Astrocyte of the cerebellum (primary cell): ENCODE measurements around the gene ANGEL1.

Experiments
- DNase-seq: peaks from one replicate; pipeline ENCODE4 v3.0.0-alpha.2; 2011; ENCODE audit warnings: low read depth
- H3K4me3 ChIP-seq: 2 replicates; pipeline ENCODE4 v1.5.1; 2011; ENCODE audit warnings: mild to moderate bottlenecking, low read depth, low read length, moderate library complexity
- in situ Hi-C: cut with HindIII; loops from 2 replicates; pipeline ENCODE4 v1.10.0; 2017; ENCODE audit warnings: low sequenced_read_pairs
- TF ChIP-seq, protein P1 (sequence below): IDR thresholded peaks from 2 replicates; pipeline ENCODE4 v1.5.1; 2012; ENCODE audit warnings: low read length, low read depth, moderate library complexity, mild to moderate bottlenecking; ENCODE audit errors: missing control alignments

The ANGEL1 gene

DNA sequence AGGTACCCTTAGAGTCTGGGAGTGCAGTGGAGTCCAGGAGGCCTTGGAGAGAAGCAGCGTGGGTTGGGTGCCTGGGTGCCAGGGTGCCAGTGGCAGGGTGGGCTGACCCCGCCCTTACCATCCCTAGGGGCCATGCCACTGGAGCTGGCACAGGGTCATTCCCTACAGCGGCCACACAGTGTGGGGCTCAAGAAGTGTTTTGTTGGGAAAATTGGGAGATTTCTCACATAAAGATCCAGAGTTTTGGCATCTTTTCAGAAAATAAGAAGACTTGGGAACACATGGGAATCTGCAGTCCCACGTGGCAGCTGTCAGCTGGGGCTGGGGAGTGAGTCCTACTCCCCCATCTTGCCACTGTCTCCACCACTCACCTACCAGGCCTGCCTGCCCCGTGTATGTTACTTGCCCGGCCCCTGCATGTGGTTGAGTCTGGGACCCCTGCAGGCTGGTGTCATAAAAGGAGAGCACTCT, 47.2 kb downstream of the ANGEL1 start:
- in situ Hi-C loops, result no loop called here
- TF ChIP-seq, protein P1, sequence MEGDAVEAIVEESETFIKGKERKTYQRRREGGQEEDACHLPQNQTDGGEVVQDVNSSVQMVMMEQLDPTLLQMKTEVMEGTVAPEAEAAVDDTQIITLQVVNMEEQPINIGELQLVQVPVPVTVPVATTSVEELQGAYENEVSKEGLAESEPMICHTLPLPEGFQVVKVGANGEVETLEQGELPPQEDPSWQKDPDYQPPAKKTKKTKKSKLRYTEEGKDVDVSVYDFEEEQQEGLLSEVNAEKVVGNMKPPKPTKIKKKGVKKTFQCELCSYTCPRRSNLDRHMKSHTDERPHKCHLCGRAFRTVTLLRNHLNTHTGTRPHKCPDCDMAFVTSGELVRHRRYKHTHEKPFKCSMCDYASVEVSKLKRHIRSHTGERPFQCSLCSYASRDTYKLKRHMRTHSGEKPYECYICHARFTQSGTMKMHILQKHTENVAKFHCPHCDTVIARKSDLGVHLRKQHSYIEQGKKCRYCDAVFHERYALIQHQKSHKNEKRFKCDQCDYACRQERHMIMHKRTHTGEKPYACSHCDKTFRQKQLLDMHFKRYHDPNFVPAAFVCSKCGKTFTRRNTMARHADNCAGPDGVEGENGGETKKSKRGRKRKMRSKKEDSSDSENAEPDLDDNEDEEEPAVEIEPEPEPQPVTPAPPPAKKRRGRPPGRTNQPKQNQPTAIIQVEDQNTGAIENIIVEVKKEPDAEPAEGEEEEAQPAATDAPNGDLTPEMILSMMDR, result no peak
- no peak for DNase-seq
- no peak overlapping the region for H3K4me3 ChIP-seq

DNA sequence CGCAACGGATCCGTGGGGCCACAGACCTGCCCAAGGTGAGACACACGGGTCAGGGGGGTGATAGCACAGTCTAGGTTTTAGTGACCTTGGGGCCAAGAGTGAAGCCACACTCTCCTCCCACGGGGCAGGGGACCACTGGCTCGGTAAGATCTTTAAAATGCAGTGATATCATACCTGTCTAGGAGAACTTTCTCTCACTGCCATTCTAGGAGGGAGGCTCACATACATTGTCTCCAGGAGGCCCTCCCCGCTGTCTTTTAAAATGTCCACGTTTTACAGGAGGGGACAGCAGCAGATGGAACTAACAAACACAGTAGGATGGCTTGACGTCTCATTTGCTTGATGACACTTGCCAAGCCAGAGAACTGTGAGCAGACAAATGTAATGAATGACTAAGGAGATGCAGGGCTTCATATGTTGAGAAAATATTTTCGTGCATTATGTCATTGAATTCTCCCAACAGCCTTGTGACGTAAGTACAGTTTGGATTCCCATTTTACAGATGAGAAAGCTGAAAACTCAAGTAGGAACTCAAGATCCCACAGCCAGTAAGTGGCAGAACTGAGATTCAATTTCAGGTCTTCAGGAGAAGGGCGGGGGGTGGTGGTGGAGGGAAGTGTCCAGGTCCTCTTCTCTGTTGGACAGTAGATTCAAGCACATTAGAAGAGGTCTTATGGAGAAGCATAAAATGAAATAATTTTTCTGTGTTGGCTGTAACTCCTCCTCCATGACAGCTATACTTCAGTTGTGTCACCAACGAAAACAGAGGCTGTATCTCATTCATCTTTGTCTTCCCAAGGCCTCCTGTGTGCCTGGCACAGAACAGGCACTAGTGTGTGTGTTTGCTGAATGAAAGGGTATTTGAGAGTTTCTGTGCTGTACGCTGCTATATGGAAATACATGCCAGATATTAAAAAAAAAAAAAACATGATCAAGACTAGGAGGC, 49.3 kb downstream of the ANGEL1 start:
- H3K4me3 ChIP-seq, result peak overlapping the region; percentile 76
- in situ Hi-C loops, result no loop called here
- no peak for DNase-seq
- TF ChIP-seq, protein P1, result no peak

DNA sequence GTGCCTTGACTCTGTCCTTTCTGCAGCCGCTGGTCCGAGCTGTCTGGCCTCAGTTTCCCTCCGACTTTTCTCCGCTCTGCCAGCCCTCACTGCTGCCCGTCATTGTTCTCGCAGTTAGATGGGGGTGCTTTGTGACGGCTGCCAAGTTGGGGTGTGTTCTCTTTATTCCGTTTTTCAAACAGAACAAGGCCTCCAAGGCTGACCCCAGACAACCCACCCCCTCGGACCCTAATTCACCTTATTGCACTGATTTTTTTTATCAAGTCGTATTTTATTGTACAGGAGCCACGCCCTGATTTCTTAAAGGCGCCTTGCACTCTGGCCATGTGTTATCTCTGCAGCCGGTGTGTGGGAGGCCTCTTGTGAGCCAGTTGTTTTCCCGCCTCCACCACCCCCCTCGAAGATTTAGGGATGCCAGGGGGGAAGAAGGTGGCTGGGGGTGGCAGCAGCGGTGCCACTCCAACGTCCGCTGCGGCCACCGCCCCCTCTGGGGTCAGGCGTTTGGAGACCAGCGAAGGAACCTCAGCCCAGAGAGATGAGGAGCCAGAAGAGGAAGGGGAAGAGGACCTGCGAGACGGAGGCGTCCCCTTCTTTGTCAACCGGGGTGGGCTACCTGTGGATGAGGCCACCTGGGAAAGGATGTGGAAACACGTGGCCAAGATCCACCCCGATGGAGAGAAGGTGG, 50.1 kb downstream of the ANGEL1 start:
- peak overlapping the region; percentile 76 for H3K4me3 ChIP-seq
- DNase-seq, result no peak
- in situ Hi-C loops, result no loop called here
- TF ChIP-seq, protein P1, result no peak

DNA sequence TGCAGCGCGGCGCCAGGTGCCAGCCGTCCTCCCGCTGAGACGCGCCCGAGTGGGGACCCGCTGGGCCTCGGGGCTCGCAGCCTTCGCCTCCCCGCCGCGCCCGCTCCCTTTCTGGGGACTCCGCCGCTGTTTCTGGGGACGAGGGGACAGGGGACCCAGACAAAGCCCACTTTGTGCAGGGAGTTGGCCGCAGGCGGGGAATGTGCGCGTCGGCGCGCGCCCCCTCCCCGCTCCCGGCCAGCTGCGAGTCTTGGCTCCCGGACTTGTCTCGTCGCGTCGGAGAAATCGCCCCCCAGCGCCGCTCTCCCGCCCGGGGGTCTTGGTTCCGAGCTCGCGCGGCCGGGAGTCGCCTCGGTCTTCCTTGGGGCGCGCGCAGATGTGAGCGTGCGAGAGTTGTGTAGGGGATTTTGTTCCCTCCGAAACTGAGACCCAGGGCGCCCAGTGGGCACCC, 50.7 kb downstream of the ANGEL1 start:
- no peak for DNase-seq
- in situ Hi-C loops, result no loop called here
- TF ChIP-seq, protein P1, result no peak
- peak overlapping the region; percentile 76 for H3K4me3 ChIP-seq

DNA sequence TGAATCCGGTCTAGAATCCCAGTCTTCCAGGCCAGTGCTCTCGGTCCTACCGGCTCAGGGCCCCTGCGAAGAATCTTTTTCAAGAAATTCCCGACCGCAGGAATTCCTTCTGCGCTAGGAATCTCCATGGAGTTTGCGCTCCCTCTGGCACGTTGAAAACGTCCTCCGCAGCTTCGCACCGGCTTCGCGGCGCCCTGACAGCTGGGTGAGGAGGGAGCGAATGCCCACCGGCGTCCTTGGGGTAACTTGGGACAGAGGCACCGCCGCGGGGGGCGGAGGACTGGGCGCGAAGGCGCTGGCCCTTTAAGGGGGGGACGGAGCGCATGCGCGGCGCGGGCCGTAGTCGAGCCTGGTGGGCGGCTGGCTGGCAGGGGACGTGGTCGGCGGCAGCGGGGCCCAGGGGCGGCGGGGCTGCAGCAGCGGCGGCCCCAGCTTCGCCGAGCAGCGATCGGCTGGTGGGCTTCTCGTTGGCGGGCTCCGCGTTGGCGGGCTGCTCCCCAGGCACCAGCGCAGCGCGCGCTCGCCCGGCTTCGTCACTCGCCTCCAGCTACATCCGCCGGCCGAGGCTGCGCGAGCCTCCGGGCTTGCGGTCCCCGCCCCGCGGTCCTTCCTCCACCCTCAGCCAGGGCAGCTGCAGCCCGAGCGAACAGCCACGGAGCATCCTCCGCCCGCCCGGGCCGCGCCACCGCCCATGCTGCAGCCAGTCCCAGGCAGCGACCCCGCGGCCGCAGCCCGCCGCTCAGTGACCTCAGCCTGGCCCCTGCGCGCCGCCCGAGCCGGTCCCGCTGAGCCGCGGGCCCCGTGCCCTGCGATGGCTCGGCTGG, 51.3 kb downstream of the ANGEL1 start, which contains the start of gene VASH1:
Gene VASH1, plus strand, starts transcription at position 333 of the 824 bp plus-strand sequence. CDS start 1,354 bp downstream, outside the sequence.
- peak within 1 kb of the TSS; percentile 76 for H3K4me3 ChIP-seq

More for the DNA sequence above, 51.3 kb downstream of the ANGEL1 start, which contains the start of gene VASH1:
- TF ChIP-seq, protein P1, result no peak
- peak; percentile 13 for DNase-seq
- in situ Hi-C loops, result no loop called here
